GM12875 (cell line): ENCODE data around the gene RAB1B.
A peak's percentile ranks its signal among the peaks of the same experiment; 100 is the strongest.

ENCODE experiments used
- H3K4me3 ChIP-seq: one replicate; pipeline ENCODE4 v1.5.1; 2011; ENCODE audit warnings: low read depth, low read length, control low read depth
- CTCF ChIP-seq: IDR thresholded peaks from 2 replicates; pipeline ENCODE4 v1.5.1; 2011; ENCODE audit warnings: low read depth, mild to moderate bottlenecking, control low read depth, inconsistent platforms, low read length, moderate library complexity, borderline replicate concordance; ENCODE audit not compliant: insufficient read depth

RAB1B gene

GRCh38 chr11:66266378-66267038 lies 1.9 kb upstream of the RAB1B start:
- TF ChIP-seq CTCF: no peak
- H3K4me3 ChIP-seq: no peak overlapping the region

- peak overlapping the region; percentile 58 for H3K4me3 ChIP-seq
Measured at GRCh38 chr11:66267039-66267378, 1.4 kb upstream of the RAB1B start.

GRCh38 chr11:66267379-66268243 lies 828 bp upstream of the RAB1B start:
- H3K4me3 ChIP-seq: peak overlapping the region; percentile 58
- TF ChIP-seq CTCF: no peak

More at GRCh38 chr11:66267039-66267378, 1.4 kb upstream of the RAB1B start:
- TF ChIP-seq CTCF: no peak

GRCh38 chr11:66268952-66269905 lies 790 bp downstream of the RAB1B start:
- no peak for TF ChIP-seq CTCF
- H3K4me3 ChIP-seq: peak overlapping the region; percentile 97

GRCh38 chr11:66271816-66272215 lies 3.4 kb downstream of the RAB1B start:
- H3K4me3 ChIP-seq: no peak overlapping the region

GRCh38 chr11:66272596-66272995 lies 4.2 kb downstream of the RAB1B start:
- TF ChIP-seq CTCF: no peak
- no peak overlapping the region for H3K4me3 ChIP-seq

More at GRCh38 chr11:66271816-66272215, 3.4 kb downstream of the RAB1B start:
- no peak for TF ChIP-seq CTCF
